ENCODE results near the gene GRIK2.

GRIK2 gene

GRCh38 chr6:101544286-101544685 is 150.8 kb downstream of the GRIK2 start:
- Histone ChIP-seq H3K9me3 (ENCODE audit: insufficient read depth, low read depth, low read length) (no peaks in the 10 kb centered on the region), H2BK5ac (ENCODE audit: low read depth, low read length, poor library complexity) (no peak overlapping the region), H3K4me1 (ENCODE audit: control insufficient read depth in 1 of 2, insufficient read depth in 2 of 2, low read length in 2 of 2) (no peaks in the 10 kb centered on the region), H4K8ac (ENCODE audit: low read depth, low read length) (no peak overlapping the region), H3K79me1 (ENCODE audit: low read length) (no peaks in the 10 kb centered on the region), H3K79me2 (ENCODE audit: control insufficient read depth, insufficient read depth, low read length, poor library complexity) (no peaks in the 10 kb centered on the region), H2BK12ac (ENCODE audit: low read length) (no peak overlapping the region), H3K4me3 (ENCODE audit: low read depth, low read length) (no peak overlapping the region), H4K12ac (ENCODE audit: low read depth, low read length) (no peak overlapping the region), H3K14ac (ENCODE audit: low read length) (no peak overlapping the region), H2AK5ac (ENCODE audit: low read length) (no peak overlapping the region), H3K4me2 (ENCODE audit: low read length) (no peak overlapping the region), H3K27me3 (ENCODE audit: insufficient read depth, low read length) (no peaks in the 10 kb centered on the region), H3K18ac (ENCODE audit: low read length) (no peak overlapping the region), H2BK120ac (ENCODE audit: insufficient read depth, low read length, poor library complexity) (no peak overlapping the region), H2AFZ (ENCODE audit: insufficient read depth, low read length, poor library complexity) (no peak overlapping the region), H3K4ac (ENCODE audit: low read depth, low read length) (no peak overlapping the region), H4K91ac (ENCODE audit: low read depth, low read length) (no peak overlapping the region), H3K23ac (ENCODE audit: low read length) (no peak overlapping the region), H3K9ac (ENCODE audit: low read length) (no peak overlapping the region), H3K36me3 (ENCODE audit: control insufficient read depth in 1 of 2, insufficient read depth in 2 of 2, low read length in 2 of 2) (no peaks in the 10 kb centered on the region), H3K27ac (ENCODE audit: low read depth, low read length) (no peak overlapping the region)
- no peak for DNase-seq
- no CpG with 5 or more reads among the region's 5 CpGs for WGBS (ENCODE audit: extremely low coverage, insufficient coverage, insufficient read length)

- Histone ChIP-seq H2BK5ac (ENCODE audit: low read depth, low read length, poor library complexity) (no peak overlapping the region), H3K9ac (ENCODE audit: low read length) (no peak overlapping the region), H3K27ac (ENCODE audit: low read depth, low read length) (no peak overlapping the region), H4K12ac (ENCODE audit: low read depth, low read length) (no peak overlapping the region), H3K27me3 (ENCODE audit: insufficient read depth, low read length) (no peaks in the 10 kb centered on the region), H3K23ac (ENCODE audit: low read length) (no peak overlapping the region), H3K36me3 (ENCODE audit: control insufficient read depth in 1 of 2, insufficient read depth in 2 of 2, low read length in 2 of 2) (no peaks in the 10 kb centered on the region), H3K4me1 (ENCODE audit: control insufficient read depth in 1 of 2, insufficient read depth in 2 of 2, low read length in 2 of 2) (no peaks in the 10 kb centered on the region), H3K18ac (ENCODE audit: low read length) (no peak overlapping the region), H3K14ac (ENCODE audit: low read length) (no peak overlapping the region), H2BK12ac (ENCODE audit: low read length) (no peak overlapping the region), H3K79me2 (ENCODE audit: control insufficient read depth, insufficient read depth, low read length, poor library complexity) (no peaks in the 10 kb centered on the region), H3K4me3 (ENCODE audit: low read depth, low read length) (no peak overlapping the region), H2AFZ (ENCODE audit: insufficient read depth, low read length, poor library complexity) (no peak overlapping the region), H3K79me1 (ENCODE audit: low read length) (no peaks in the 10 kb centered on the region), H4K91ac (ENCODE audit: low read depth, low read length) (no peak overlapping the region), H3K9me3 (ENCODE audit: insufficient read depth, low read depth, low read length) (no peaks in the 10 kb centered on the region), H3K4me2 (ENCODE audit: low read length) (no peak overlapping the region), H2BK120ac (ENCODE audit: insufficient read depth, low read length, poor library complexity) (no peak overlapping the region), H2AK5ac (ENCODE audit: low read length) (no peak overlapping the region), H4K8ac (ENCODE audit: low read depth, low read length) (no peak overlapping the region), H3K4ac (ENCODE audit: low read depth, low read length) (no peak overlapping the region)
- peak in 1 of 2 donors; percentile 8 for DNase-seq
- no CpG with 5 or more reads among the region's 3 CpGs for WGBS (ENCODE audit: extremely low coverage, insufficient coverage, insufficient read length)
These were observed 151.7 kb downstream of the GRIK2 start for GRCh38 chr6:101545191-101545590.

- no peak overlapping the region for H4K8ac ChIP-seq (ENCODE audit: low read depth, low read length)
- H3K4me2 ChIP-seq (ENCODE audit: low read length), result no peak overlapping the region
- no CpG with 5 or more reads among the region's 4 CpGs for WGBS (ENCODE audit: extremely low coverage, insufficient coverage, insufficient read length)
- no peak overlapping the region for H3K9ac ChIP-seq (ENCODE audit: low read length)
- H2AFZ ChIP-seq (ENCODE audit: insufficient read depth, low read length, poor library complexity), result no peak overlapping the region
- H3K79me1 ChIP-seq (ENCODE audit: low read length), result no peaks in the 10 kb centered on the region
- no peak overlapping the region for H3K27ac ChIP-seq (ENCODE audit: low read depth, low read length)
- H3K36me3 ChIP-seq (ENCODE audit: control insufficient read depth in 1 of 2, insufficient read depth in 2 of 2, low read length in 2 of 2), result no peaks in the 10 kb centered on the region
- no peak overlapping the region for H3K23ac ChIP-seq (ENCODE audit: low read length)
- H4K12ac ChIP-seq (ENCODE audit: low read depth, low read length), result no peak overlapping the region
- H3K4me3 ChIP-seq (ENCODE audit: low read depth, low read length), result no peak overlapping the region
- no peak overlapping the region for H2AK5ac ChIP-seq (ENCODE audit: low read length)
- H2BK12ac ChIP-seq (ENCODE audit: low read length), result no peak overlapping the region
- H3K18ac ChIP-seq (ENCODE audit: low read length), result no peak overlapping the region
- H3K79me2 ChIP-seq (ENCODE audit: control insufficient read depth, insufficient read depth, low read length, poor library complexity), result no peaks in the 10 kb centered on the region
- DNase-seq, result no peak
- no peaks in the 10 kb centered on the region for H3K27me3 ChIP-seq (ENCODE audit: insufficient read depth, low read length)
- H3K14ac ChIP-seq (ENCODE audit: low read length), result no peak overlapping the region
- no peak overlapping the region for H2BK120ac ChIP-seq (ENCODE audit: insufficient read depth, low read length, poor library complexity)
- H3K9me3 ChIP-seq (ENCODE audit: insufficient read depth, low read depth, low read length), result no peaks in the 10 kb centered on the region
- H3K4ac ChIP-seq (ENCODE audit: low read depth, low read length), result no peak overlapping the region
- H2BK5ac ChIP-seq (ENCODE audit: low read depth, low read length, poor library complexity), result no peak overlapping the region
- H4K91ac ChIP-seq (ENCODE audit: low read depth, low read length), result no peak overlapping the region
- H3K4me1 ChIP-seq (ENCODE audit: control insufficient read depth in 1 of 2, insufficient read depth in 2 of 2, low read length in 2 of 2), result no peaks in the 10 kb centered on the region
These were observed 156.9 kb downstream of the GRIK2 start for GRCh38 chr6:101550451-101550850.

- H3K36me3 ChIP-seq (ENCODE audit: control insufficient read depth in 1 of 2, insufficient read depth in 2 of 2, low read length in 2 of 2), result no peaks in the 10 kb centered on the region
- no peak overlapping the region for H4K8ac ChIP-seq (ENCODE audit: low read depth, low read length)
- H3K18ac ChIP-seq (ENCODE audit: low read length), result no peak overlapping the region
- WGBS (ENCODE audit: extremely low coverage, insufficient coverage, insufficient read length), result no CpG with 5 or more reads among the region's 1 CpG
- no peaks in the 10 kb centered on the region for H3K79me1 ChIP-seq (ENCODE audit: low read length)
- H3K4ac ChIP-seq (ENCODE audit: low read depth, low read length), result no peak overlapping the region
- H3K9me3 ChIP-seq (ENCODE audit: insufficient read depth, low read depth, low read length), result no peaks in the 10 kb centered on the region
- DNase-seq, result no peak
- no peak overlapping the region for H3K4me2 ChIP-seq (ENCODE audit: low read length)
- no peak overlapping the region for H3K9ac ChIP-seq (ENCODE audit: low read length)
- H3K27ac ChIP-seq (ENCODE audit: low read depth, low read length), result no peak overlapping the region
- H3K4me1 ChIP-seq (ENCODE audit: control insufficient read depth in 1 of 2, insufficient read depth in 2 of 2, low read length in 2 of 2), result no peaks in the 10 kb centered on the region
- H2BK5ac ChIP-seq (ENCODE audit: low read depth, low read length, poor library complexity), result no peak overlapping the region
- no peak overlapping the region for H2BK120ac ChIP-seq (ENCODE audit: insufficient read depth, low read length, poor library complexity)
- no peaks in the 10 kb centered on the region for H3K27me3 ChIP-seq (ENCODE audit: insufficient read depth, low read length)
- no peak overlapping the region for H4K91ac ChIP-seq (ENCODE audit: low read depth, low read length)
- H2AFZ ChIP-seq (ENCODE audit: insufficient read depth, low read length, poor library complexity), result no peak overlapping the region
- no peak overlapping the region for H4K12ac ChIP-seq (ENCODE audit: low read depth, low read length)
- H3K23ac ChIP-seq (ENCODE audit: low read length), result no peak overlapping the region
- no peak overlapping the region for H3K4me3 ChIP-seq (ENCODE audit: low read depth, low read length)
- H3K79me2 ChIP-seq (ENCODE audit: control insufficient read depth, insufficient read depth, low read length, poor library complexity), result no peaks in the 10 kb centered on the region
- H2BK12ac ChIP-seq (ENCODE audit: low read length), result no peak overlapping the region
- H2AK5ac ChIP-seq (ENCODE audit: low read length), result no peak overlapping the region
- no peak overlapping the region for H3K14ac ChIP-seq (ENCODE audit: low read length)
These were observed 160.7 kb downstream of the GRIK2 start for GRCh38 chr6:101554231-101554630.

Measured in trophoblast cell (in vitro differentiated cells and primary cell).